Measurements from ENCODE around the gene CACNA1C.

CACNA1C gene

GRCh38 chr12:2414810-2415567, 362.2 kb downstream of the CACNA1C start:
- no peak for DNase-seq (ENCODE audit: low spot score)

- no peak for DNase-seq (ENCODE audit: low spot score)
These were observed 362.8 kb downstream of the CACNA1C start for GRCh38 chr12:2415568-2415944.

- no peak for DNase-seq (ENCODE audit: low spot score)
These were observed 363.4 kb downstream of the CACNA1C start for GRCh38 chr12:2416158-2416557.

GRCh38 chr12:2417481-2418160, 364.8 kb downstream of the CACNA1C start:
- DNase-seq (ENCODE audit: low spot score) = peak; percentile 51

GRCh38 chr12:2418579-2418978, 365.8 kb downstream of the CACNA1C start:
- no peak for DNase-seq (ENCODE audit: low spot score)

- no peak for DNase-seq (ENCODE audit: low spot score)
These were observed 369.8 kb downstream of the CACNA1C start for GRCh38 chr12:2422591-2422990.

- DNase-seq (ENCODE audit: low spot score) = no peak
These were observed 376.2 kb downstream of the CACNA1C start for GRCh38 chr12:2429032-2429431.

- no peak for DNase-seq (ENCODE audit: low spot score)
These were observed 379.0 kb downstream of the CACNA1C start for GRCh38 chr12:2431810-2432209.

GRCh38 chr12:2432856-2433255, 380.1 kb downstream of the CACNA1C start:
- no peak for DNase-seq (ENCODE audit: low spot score)

GRCh38 chr12:2435511-2435910, 382.7 kb downstream of the CACNA1C start:
- DNase-seq (ENCODE audit: low spot score) = no peak

GRCh38 chr12:2439332-2440100, 386.7 kb downstream of the CACNA1C start:
- DNase-seq (ENCODE audit: low spot score) = no peak

- DNase-seq (ENCODE audit: low spot score) = no peak
These were observed 391.0 kb downstream of the CACNA1C start for GRCh38 chr12:2443776-2444175.

- DNase-seq (ENCODE audit: low spot score) = no peak
These were observed 393.2 kb downstream of the CACNA1C start for GRCh38 chr12:2445968-2446367.

- no peak for DNase-seq (ENCODE audit: low spot score)
These were observed 395.1 kb downstream of the CACNA1C start for GRCh38 chr12:2447861-2448260.

GRCh38 chr12:2449586-2449985, 396.8 kb downstream of the CACNA1C start:
- no peak for DNase-seq (ENCODE audit: low spot score)

GRCh38 chr12:2450553-2450952, 397.8 kb downstream of the CACNA1C start:
- DNase-seq (ENCODE audit: low spot score) = no peak

GRCh38 chr12:2451025-2451424, 398.2 kb downstream of the CACNA1C start:
- DNase-seq (ENCODE audit: low spot score) = no peak

GRCh38 chr12:2451497-2451896, 398.7 kb downstream of the CACNA1C start:
- no peak for DNase-seq (ENCODE audit: low spot score)

GRCh38 chr12:2453076-2453760, 400.4 kb downstream of the CACNA1C start:
- DNase-seq (ENCODE audit: low spot score) = no peak

GRCh38 chr12:2453761-2454090, 400.9 kb downstream of the CACNA1C start:
- DNase-seq (ENCODE audit: low spot score) = no peak

- no peak for DNase-seq (ENCODE audit: low spot score)
These were observed 401.9 kb downstream of the CACNA1C start for GRCh38 chr12:2454601-2455177.

GRCh38 chr12:2455410-2455809, 402.6 kb downstream of the CACNA1C start:
- DNase-seq (ENCODE audit: low spot score) = no peak
